ENCODE measurements around the gene TENT4A.

DNA sequence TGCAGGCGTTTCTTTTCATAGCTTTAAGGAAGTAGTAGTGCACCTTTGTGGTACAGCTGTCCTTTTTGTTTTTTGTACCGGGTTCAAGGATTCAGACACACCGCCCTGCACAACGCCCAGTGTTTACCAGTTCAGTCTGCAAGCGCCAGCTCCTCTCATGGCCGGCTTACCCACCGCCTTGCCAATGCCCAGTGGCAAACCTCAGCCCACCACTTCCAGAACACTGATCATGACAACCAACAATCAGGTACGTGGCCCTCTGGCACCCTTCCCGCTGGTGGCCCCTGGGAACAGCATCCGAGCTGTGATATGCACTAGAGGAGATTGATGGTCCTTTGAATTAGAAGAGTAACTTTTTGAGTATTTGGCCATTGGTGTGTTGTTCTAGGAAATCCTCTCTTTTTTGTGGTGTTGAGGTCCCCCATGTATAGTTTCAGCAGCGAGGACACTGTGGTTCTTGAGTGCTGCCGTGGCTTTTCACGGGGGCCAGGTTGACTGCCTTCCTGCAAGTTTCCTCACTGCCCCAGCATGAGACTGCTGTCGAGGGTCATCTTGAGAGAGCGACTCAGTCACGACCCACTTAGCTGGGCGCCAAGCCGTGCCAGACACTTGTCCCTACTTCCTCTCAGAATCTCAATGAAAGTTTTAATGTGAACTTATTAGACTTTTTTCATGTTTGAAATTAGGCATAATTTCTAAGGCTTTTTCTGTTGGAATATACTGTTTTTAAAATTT, 37.9 kb downstream of the TENT4A start:
- no peak for TF ChIP-seq POLR2A (IDR thresholded peaks at IDR 0.05)
- TF ChIP-seq, protein P1, sequence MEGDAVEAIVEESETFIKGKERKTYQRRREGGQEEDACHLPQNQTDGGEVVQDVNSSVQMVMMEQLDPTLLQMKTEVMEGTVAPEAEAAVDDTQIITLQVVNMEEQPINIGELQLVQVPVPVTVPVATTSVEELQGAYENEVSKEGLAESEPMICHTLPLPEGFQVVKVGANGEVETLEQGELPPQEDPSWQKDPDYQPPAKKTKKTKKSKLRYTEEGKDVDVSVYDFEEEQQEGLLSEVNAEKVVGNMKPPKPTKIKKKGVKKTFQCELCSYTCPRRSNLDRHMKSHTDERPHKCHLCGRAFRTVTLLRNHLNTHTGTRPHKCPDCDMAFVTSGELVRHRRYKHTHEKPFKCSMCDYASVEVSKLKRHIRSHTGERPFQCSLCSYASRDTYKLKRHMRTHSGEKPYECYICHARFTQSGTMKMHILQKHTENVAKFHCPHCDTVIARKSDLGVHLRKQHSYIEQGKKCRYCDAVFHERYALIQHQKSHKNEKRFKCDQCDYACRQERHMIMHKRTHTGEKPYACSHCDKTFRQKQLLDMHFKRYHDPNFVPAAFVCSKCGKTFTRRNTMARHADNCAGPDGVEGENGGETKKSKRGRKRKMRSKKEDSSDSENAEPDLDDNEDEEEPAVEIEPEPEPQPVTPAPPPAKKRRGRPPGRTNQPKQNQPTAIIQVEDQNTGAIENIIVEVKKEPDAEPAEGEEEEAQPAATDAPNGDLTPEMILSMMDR (IDR thresholded peaks at IDR 0.05): no peak

All from esophagus squamous epithelium (tissue), 4 donors.